Ramos (cell line): Measurements from ENCODE around the gene EPOP.

Source experiments
- in situ Hi-C: fragments of 300-500 bp; cut with MboI; formaldehyde crosslinking; loops from one replicate; pipeline ENCODE4 v1.14.3; 2022; ENCODE audit warnings: low sequenced_read_pairs; ENCODE audit not compliant: unreplicated experiment

EPOP gene

DNA sequence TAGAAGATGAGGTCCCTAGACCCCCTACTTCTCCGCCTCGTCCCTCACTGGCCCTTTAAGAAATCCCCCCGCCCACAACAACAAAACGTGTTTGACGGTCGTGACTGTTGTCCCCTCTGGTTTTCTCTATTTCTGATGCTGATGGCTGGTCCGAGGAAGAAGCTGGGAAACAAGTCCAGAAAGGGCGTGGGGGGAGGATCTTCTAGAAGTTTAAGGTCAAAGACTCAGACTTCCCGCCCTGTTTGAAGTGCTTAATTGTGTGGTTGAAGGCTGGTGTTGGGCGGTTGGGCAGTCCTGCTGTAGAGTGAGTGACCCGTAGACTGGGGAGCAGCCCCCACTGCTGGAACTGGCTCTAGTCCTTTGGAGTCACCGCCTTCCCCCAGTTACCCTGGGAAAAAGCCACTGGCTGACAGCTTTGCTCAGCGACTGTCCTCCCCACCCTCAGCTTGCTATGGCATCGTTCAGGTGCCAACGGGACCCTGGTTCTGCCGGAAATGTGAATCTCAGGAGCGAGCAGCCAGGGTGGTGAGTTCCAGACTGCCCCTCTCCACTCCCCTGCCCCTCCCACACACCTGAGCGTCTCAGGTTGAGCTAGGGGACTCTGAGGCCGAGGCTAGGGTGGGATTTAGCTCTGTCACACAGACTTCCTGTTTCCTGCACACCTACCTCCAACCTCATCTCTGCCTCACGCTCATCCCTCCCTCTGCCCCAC lies 31.9 kb upstream of the EPOP start:
- in situ Hi-C loops = no loop called here

DNA sequence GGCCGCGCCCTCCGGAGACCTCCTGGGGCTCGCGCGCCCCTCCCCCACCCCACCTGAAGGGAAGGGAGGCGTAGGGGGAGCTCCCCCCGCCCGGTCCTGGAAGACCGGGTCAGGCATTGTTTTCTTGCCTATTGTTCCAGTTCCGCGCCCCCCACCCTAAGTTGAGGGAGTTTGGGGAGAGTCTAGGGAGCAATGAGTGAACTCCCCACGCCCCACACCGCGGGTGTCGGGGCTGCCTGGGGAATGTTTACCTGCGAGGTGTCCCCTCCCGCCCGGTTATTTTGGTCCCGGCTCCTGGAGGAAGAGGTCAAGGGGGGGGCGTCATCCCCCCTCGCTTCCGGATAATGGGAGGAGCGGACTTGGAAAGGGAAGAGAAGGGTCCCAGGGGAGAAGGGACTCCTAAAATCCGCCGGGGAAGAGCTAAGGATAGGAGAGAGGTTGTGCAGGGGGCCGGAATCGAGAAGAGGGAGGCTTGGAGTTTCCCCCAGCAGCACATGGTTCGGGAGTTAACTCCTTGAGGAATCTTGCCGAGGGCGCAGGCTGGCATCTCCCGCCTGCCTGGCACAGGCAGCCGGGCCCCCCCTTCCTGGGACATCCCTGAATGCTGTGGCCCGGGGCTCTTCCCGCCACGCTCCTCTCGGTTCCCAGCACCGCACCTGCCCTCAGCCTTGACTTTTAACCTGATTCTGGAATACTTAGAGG lies 31.2 kb upstream of the EPOP start:
- in situ Hi-C loops = no loop called here

DNA sequence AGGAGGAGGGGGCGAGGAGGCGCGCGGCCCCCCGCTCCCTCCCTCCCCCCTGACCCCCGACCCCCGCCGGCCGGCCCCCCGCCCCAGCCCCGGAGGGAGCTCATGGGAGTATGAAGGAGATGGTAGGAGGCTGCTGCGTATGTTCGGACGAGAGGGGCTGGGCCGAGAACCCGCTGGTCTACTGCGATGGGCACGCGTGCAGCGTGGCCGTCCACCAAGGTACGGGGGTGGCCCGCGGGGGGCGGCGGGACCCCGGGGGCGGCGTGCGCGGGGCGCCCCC lies 30.7 kb upstream of the EPOP start:
- in situ Hi-C loops = no loop called here

DNA sequence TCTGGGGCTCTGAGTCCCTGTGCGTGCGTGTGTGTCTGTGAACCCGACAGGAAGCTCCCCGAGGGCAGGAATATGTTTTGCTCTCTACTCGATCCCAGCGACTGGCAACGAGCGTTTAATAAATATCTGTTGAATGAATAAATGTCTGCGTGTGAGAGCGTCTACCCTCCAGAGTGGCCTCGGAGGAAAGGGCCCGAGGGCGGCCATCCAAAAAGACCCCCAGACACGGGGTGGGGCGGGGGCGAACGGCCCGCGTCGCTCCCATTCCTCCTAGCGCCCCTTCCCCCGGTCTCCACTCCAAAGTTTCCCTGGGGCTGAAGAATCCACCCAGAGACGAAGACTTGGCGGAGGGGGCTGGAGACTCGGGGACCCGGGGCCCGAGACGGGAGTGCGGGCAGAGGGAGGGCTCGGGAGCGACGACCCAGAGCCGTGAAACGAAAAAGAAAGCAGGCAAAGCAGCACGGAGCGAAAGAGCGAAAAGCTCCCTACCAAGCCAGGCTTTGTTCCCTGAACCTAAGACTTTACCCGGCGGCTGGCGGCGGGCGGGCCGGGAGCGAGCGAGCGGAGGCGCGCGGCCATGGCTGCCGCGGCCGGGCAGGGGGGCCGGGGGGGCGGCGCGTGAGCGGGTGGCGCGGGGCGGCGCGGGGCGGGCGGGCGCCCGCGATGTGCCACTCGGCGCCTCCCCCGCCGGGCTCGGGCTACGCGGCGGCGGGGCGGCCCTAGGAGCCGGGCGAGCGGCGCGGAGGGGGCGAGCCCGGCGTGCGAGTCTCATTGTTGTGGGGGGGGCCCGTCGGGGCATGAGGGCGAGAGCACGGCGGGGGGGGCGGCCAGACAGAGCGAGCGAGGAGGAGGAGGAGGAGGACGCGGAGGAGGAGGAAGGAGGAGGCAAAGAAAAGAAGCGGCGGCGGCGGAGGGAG lies 30.1 kb upstream of the EPOP start, which contains the start of gene MLLT6:
Gene MLLT6, plus strand, starts transcription at position 668 of the 917 bp plus-strand sequence. CDS start 360 bp downstream, outside the sequence.
- in situ Hi-C loops = no loop called here

DNA sequence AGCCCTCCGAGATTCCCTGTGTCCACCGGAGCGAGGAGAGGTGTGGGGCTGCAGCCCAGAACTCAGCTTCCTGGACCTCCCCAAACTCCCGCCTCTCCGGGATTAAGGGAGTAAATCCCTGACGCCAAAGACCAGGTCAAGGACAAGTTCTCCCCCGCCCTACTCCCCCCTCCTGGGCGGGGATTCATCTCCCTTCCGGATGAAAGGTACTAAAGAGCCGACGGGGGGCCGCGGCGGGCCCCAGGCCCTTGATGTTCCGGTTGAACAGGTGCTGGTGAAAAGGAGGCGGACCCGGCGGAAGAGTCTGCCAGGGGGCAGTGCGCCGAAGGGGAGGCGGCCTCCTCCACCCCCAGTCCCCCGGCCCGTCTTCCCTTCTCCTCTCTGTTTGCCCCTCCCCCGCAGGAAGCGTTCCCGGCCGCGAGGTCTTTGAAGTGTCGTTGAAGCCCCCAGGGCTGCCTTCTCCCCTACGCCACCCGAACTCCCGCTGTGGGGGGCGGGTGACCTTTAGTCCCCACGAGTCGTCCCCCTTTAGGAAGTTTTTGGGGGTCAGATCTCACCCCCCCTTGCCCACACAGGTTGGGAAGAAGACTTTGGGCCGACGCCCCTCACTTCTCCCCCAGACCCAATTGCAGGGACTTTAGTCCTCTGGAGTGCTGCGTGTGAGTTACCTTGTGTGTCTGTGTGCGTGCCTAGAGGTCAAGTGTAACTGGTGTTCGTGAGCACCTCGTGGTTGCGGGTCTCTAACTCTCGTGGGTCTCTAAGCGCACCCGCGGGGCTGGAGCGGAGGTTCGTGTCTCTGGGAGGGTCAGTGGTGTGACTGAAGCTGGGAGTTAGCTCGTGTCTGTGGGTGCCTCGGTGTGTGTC lies 29.2 kb upstream of the EPOP start:
- in situ Hi-C loops = no loop called here

DNA sequence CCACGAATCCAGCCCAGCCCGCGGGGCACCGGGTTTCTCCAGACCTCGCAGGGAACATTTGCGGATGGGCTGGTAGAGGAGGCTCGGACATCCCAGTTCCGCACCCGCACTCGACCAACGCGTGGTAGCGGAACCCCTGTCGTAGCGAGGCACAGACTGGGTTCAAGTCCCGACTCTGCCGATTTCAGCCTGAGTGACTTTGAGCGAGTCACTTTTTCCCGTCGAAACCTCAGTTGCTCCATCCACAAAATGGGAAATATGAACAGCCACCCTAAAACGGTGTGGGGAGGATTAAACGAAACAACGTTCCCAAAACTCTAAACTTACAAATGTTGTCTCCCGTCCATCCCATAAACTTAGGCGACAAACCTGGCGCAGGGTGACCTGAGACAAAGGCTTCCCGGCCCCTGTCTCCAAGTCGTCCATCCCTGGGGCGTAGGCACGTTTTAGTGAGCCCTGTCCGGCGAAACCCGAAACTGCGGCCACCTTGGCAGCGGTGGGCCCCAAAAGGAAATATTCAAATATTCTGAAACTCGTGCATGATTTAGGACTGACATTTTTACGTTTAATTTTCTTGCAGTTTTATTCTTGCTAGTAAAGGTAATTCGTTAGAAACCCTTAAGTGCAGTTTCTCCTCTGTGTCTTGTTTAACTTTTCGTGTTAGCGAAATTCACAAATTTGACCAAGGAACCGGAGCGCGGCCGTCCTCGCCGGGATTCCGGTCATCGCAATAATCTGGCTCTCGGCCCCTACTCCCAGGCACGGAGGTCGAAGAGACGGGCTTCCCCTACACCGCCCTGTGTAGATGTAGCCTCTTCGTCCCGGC lies 28.4 kb upstream of the EPOP start:
- in situ Hi-C loops = no loop called here

DNA sequence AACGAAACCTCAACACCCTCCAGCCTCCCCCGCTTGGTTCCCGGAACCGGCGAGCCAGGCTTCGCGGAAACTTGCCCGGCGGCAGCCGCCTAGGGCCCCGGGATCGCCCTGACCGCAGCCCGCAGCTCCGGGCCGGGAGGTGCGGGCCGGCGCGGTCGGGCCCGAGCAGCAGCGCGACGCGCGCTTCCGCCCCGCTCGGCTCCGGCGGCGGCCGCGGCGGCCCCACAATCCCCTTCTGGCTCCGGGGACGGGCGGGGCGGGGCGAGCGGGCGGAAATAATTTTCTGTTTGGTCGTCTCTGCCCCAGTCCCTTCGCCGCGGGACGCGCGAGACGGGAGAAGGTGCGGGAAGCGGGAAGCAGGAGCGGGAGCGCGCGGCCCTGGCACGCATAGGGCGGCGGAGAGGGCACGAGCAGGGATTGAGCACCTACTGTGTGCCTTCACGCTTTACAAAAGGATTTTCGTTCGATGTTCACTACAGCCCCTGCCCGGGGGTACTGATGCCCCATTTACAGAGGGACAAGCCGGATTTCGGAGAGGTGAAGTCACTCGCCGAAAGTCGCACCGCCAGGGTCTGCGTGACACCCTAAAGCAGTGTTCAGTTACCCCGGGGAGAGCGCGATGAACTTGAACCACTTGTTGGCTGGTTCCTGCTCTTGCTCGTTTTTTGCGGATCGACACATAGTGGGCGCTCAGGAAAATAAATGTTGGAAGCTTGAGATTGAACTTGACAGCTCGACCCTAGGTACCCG lies 27.6 kb upstream of the EPOP start:
- in situ Hi-C loops = no loop called here

DNA sequence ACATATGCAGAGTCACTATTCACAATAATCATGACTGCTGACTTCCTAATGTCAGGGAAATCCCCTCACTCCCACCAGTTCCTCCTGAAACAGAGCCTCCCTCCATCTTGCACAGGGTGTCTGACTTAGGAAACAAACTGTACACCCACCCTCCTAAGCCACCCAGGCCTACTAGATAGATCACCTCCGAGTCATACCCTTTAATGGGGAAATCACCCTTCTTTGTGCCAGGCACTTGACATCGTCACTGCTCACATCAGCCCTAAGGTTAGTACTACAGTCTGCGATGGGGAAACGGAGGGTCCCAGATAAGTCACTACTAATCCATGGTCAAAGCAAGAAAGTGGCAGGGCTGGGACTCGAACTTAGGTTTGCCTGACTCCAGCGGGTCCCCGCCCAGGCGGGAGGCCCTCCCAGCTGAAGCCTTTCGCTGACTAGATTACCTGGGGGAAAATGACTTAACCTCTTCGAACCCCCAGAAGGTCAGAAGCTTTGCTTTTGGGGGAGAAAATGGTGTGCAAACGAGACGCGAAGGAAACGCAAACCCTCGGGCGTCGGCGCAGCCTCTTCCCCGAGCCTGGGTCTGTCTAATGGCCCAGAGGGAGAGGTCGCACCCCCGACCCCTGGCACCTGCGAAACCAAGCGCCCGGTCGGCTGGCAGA lies 26.9 kb upstream of the EPOP start:
- in situ Hi-C loops = no loop called here

DNA sequence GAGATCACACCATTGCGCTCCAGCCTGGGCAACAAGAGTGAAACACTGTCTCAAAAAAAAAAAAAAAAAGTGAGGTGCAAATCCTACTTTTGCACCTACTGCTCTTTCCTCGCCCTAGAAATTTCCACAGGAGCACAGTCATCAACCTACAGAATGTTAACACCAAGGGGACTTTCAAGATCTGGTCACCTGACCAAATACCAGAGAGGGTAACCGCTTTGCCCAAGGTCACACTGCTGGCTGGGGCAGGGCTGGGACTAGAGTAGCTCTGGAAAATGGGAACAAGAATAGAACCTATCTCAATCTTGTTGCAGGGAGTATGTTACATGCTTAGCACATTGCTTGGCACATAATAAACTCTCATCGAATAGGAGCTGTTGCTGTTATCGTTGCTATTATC lies 24.0 kb upstream of the EPOP start:
- in situ Hi-C loops = no loop called here

DNA sequence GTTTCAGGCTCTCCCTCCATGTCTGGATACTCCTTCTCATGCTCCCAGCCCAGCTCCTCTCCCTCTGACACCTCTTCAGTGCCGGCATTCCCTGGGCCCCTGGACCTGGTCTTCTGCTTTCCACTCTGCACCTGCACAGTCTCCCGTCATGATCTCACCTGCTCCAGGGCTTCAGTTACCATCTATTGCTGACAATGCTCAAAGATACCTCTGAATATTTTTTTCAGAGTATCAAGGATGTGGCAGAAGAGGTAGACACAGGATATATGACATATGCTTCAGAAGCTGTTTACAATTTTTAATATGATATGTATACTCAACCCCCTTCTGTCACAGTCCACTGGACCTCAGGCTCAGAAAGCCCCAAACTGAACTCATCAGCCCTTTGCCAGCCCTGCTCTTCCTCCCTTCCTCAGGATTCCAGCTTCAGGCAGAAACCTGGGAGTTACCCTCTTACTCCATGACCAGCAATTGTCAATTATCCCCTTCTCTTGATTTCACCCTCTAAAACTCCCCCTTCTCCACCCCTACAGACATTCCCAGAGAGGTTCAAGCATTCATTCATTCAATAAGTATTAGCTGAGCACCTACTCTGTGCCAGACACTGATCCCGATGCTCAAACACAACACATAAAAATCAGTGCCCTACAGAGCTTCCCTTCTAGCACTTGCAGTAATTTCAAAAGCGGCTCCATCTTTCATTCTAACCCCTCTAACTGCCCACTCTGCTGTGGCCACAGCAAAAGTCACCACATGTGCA lies 22.5 kb upstream of the EPOP start:
- in situ Hi-C loops = no loop called here

DNA sequence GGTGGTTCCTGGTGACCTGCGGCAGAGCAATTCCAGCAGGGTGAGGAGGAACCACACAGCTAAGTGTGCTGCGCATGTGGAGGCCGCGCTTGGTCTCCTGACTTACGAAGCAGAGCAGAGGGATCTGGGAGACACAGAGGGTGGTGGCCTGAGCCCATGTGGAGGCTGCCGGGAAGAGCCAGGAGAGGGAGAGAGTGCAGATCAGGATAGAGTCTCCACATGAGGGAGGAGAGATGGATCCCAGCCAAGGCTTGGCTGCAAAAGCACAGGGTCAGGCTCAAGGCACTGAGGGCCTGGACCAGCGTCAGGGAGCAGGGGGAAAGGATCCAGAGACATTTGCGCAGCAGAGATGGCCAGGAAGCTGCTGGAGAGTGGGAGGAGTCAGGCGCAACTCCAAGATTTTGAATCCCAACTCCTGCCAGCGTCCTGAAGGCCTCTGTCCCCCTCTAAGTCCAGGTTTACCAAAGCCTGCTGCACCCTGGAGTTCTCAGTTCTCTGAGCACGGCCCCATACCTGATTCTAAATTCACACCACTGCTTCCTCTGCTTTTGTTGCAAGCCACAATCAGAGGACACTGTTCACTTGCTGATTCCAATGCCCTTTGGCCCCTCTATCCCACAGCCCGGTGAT lies 19.1 kb upstream of the EPOP start:
- in situ Hi-C loops = no loop called here

DNA sequence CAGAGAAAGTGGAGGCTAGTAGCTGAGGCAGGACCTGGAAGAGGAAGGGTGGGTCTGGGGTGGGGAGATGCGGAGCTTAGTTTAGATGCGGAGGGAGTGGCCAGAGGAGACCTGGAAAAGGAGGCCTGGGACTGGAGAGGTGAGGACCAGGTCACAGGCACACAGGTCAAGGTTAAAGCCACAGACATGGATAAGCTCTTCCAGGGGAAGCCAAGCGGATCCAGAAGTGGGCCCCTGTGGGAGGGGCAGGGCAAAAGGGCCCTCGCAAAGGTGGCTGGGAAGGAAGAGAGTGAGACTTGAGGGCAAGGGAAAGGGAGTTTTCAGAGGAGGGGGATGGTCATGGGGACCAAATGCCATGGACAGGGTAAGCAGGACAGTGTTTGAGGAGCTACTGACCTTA lies 16.4 kb upstream of the EPOP start:
- in situ Hi-C loops = no loop called here

DNA sequence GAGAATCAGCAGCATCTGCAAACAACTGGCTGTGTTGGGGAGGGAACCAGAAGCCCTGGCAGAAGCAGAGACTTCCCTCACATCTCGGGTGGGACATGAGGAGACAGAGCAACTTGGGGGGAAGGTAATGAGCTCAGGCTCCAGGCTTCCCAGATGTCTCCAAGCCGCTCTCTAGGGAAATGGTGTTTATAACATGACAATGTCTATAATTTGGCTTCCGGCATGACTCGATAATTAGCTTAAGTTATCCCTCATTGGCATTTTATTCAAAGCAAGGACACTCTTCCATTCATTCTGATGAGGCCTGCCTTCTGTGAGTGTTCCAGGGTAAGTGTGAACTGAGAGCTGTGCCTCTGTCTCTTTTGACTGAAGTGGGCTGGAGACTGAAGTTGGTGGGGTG lies 15.6 kb upstream of the EPOP start:
- in situ Hi-C loops = no loop called here

DNA sequence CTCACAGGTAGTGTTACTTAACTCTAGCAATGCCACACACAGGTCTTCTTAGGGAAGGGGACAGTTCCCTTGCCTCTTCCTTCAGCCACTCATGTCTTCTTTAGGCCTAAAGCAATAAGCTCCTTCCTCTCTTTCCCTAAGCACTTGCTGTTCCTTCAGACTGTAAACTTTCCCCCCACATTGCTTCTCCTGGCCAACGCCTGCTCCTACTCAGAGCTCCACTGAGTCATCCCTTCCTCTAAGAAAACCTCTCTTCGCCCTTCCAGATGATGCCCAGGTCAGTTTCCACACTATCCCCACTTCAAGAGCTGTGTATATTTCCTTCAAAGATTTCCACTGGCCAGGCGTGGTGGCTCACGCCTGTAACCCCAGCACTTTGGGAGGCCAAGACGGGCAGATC lies 12.5 kb upstream of the EPOP start:
- in situ Hi-C loops = no loop called here

DNA sequence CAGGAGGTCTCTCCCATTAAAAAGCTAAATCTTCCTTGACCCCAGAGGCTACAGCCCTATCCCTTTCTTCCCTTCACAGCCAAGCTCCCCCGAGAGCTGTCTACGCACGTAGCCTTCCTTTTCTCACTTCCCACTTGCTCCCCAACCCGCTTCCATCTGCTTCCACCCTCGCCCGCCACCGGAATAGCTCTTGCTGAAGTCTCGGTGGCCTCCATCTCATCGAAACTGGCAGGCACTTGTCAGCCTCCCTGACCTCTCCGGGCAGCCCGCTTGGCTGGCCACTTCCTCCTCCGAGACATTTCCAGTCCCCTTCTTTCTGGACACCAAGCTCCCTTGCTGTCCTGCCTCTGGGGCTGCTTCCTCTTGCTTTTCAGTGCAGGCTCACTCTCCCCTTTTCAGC lies 10.7 kb upstream of the EPOP start:
- in situ Hi-C loops = no loop called here

DNA sequence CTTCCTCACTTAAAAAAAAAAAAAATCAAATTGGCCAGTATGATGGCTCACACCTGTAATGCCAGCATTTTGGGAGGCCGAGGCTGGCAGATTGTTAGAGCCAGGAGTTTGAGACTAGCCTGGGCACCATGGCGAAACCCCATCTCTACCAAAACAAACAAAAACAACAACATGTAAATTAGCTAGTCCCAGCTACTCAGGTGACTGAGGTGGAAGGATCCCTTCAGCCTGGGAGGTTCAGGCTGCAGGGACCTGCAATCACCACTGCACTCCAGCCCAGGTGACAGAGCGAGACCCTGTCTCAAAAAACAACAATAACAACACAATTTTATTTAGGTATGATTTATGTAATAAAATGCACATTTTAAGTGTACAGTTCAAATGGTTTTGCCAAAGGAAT lies 6.3 kb upstream of the EPOP start:
- in situ Hi-C loops = no loop called here

DNA sequence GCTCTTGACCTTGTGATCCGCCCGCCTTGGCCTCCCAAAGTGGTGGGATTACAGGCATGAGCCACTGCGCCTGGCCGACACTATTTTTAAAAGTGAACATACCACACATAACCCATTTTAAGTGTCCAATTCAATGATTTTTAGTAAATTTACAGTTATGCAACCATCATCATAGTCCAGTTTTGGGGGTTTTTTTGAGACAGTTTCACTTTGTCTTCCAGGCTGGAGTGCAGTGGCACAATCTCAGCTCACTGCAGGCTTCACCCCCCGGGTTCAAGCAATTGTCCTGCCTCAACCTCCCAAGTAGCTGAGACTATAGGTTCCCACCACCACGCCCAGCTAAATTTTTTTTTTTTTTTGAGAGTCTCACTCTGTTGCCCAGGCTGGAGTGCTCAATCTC lies 3.1 kb upstream of the EPOP start:
- in situ Hi-C loops = loop anchor here (5.0 kb wide), 1 partner anchor 54 kb away; the partner anchor contains the start of gene CISD3
